Upper lobe of left lung (tissue), 6 donors: ENCODE results near the gene MYT1. TPM values are rescaled to one million over a fixed set of nuclear protein-coding genes. Genes with fewer than 3 reads are reported as not detected.
A peak's percentile ranks its signal among the peaks of the same experiment; 100 is the strongest.

Experiments used
- ATAC-seq, 2 donors: fragments of 200-7000 bp; cut with Tn5 transposase; one replicate each; pipeline ENCODE4 v1.9.1; 2022; ENCODE audit warnings: mild to moderate bottlenecking in 2 of 2, moderate library complexity in 2 of 2; ENCODE audit not compliant: low FRiP score in 2 of 2
- DNase-seq, 2 donors: peaks; one replicate each; pipeline ENCODE4 v3.0.0-alpha.2; 2019 to 2020
- H3K27ac ChIP-seq, 4 donors: fragments of 200-600 bp; sonication (generic); one replicate each; pipeline ENCODE4 v1.5.1; 2016 to 2019
- H3K27me3 ChIP-seq, 4 donors: fragments of 200-600 bp; sonication (generic); one replicate each; pipeline ENCODE4 v1.5.1; 2017 to 2019
- H3K36me3 ChIP-seq, 4 donors: fragments of 200-600 bp; sonication (generic); one replicate each; pipeline ENCODE4 v1.5.1; 2016 to 2019
- H3K4me1 ChIP-seq, 4 donors: fragments of 200-600 bp; sonication (generic); one replicate each; pipeline ENCODE4 v1.5.1; 2018 to 2019
- H3K4me3 ChIP-seq, 4 donors: fragments of 200-600 bp; sonication (generic); one replicate each; pipeline ENCODE4 v1.5.1; 2017 to 2019; ENCODE audit warnings: mild to moderate bottlenecking in 2 of 4, moderate library complexity in 1 of 4
- H3K9me3 ChIP-seq, 4 donors: fragments of 200-600 bp; sonication (generic); one replicate each; pipeline ENCODE4 v1.5.1; 2018 to 2019
- CTCF ChIP-seq, 6 experiments: fragments of 450-650 bp in 4 of 6; fragments of 200-600 bp in 2 of 6; sonication (generic) in 2 of 6; IDR thresholded peaks; one replicate each; pipeline ENCODE4 v1.5.1; 2016 to 2019; ENCODE audit warnings: antibody characterized with exemption in 6 of 6
- EP300 ChIP-seq, 4 donors: sonication (generic); formaldehyde crosslinking; IDR thresholded peaks; one replicate each; pipeline ENCODE4 v1.5.1; 2017; ENCODE audit warnings: antibody characterized with exemption in 4 of 4, control low read depth in 2 of 4
- POLR2A ChIP-seq, 4 donors: fragments of 450-650 bp; IDR thresholded peaks; one replicate each; pipeline ENCODE4 v1.5.1; 2016 to 2017; ENCODE audit warnings: antibody characterized with exemption in 4 of 4, mild to moderate bottlenecking in 2 of 4
- POLR2AphosphoS5 ChIP-seq, 2 donors: sonication (generic); formaldehyde crosslinking; IDR thresholded peaks; one replicate each; pipeline ENCODE4 v1.5.1; 2017; ENCODE audit warnings: antibody characterized with exemption in 2 of 2
- WGBS, 2 donors: methylation state at CpG; one replicate each; pipeline ENCODE4 v1.1.5; 2017 to 2018; 5-methylcytosine and 5-hydroxymethylcytosine counted together
- total RNA-seq, 6 donors: library from RNA; depleted of rRNA in 4 of 6; stranded (reverse); fragments of >200 nt in 4 of 6; gene quantifications; one replicate each; pipeline versions ENCODE4 v1.1.0 to v1.2.1, GENCODE V29; 2016 to 2021
- donor health status: DM: no; HTN: no; CAD: no; lungs with moderate emphysema.
- donor health status: DM: no; HTN: yes; CAD: no; lungs with severe emphysema.

MYT1 gene
- total RNA-seq, 6 donors from 2014 or later = 0.09 to 3.1 TPM; not detected in 4

- Histone ChIP-seq H3K9me3 (no peaks in the 10 kb centered on the region), H3K27ac (no peak overlapping the region), H3K27me3 (peaks cover 0 to 32% (median 5%) of the 10 kb centered on the region in 4 donors), H3K4me1 (no peaks in the 10 kb centered on the region), H3K36me3 (no peaks in the 10 kb centered on the region), H3K4me3 (no peak overlapping the region)
- peak in 1 of 2 donors; percentile 41 for DNase-seq
- TF ChIP-seq CTCF (IDR thresholded peaks at IDR 0.05) (no peak), EP300 (IDR thresholded peaks at IDR 0.05) (no peak), POLR2A (IDR thresholded peaks at IDR 0.05) (no peak), POLR2AphosphoS5 (IDR thresholded peaks at IDR 0.05) (no peak)
- 25 to 28% methylated on average over 24 to 33 of the region's 33 CpGs for WGBS, 2 donors
- ATAC-seq = peak in 1 of 2 donors; percentile 73
Measured at GRCh38 chr20:64161356-64162238, 2.7 kb upstream of the MYT1 start.

DNA sequence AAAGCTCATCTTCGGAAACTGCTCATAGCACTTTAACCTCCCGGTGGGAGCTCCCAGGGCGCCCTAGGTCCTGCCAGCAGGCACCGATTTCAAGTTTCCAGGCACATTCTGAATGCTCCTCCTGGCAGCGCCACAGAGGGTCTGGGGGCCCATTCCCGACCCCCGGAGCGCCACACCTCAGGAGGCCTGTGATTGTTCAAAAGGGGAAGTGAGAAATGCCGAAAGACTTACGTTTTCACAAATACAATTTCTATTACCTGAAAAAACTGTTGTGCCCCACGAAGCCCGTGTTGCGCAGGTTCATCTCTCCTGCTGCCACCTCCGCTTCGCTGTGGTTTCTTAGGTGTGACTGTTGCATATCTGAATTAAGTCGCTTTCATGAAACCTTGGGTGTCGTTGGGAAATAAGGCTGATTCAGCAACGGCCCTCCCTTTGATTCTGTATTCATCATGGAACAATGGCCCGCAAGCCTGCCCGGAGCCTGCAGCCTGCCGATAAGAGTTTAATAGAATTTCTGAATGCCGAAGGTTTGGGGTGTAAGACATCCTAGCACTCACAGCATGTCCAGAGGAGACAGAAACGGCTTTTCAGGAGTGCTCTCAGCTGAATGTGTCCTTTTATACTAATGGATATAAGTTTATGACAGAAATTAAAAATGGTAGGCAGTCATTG lies 1.9 kb upstream of the MYT1 start:
- WGBS, 2 donors = 50 to 57% methylated on average over 23 of the region's 23 CpGs
- no peak overlapping the region for H3K4me3 ChIP-seq

DNA sequence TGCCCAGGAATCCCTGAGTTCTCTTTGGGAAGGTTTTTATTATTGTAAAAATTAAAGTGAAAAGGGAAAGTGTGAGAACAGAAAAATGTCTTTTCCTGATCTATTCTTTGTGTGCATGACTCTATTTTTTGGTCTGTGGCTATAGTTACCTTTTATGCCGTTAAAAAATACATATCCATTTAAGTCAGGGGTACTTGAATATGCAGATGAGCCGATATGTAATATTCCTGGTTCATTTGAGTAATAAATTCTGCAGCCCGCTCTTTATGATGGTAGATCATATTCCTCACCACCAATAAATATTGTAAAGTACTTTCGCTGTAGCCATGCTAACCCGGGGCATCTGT lies 503 bp upstream of the MYT1 start:
- 87% methylated on average over 5 of the region's 5 CpGs for WGBS, 2 donors
- Histone ChIP-seq H3K9me3 (no peaks in the 10 kb centered on the region), H3K4me3 (no peak overlapping the region), H3K27ac (no peak overlapping the region), H3K27me3 (peaks cover 0 to 32% (median 5%) of the 10 kb centered on the region in 4 donors), H3K4me1 (no peaks in the 10 kb centered on the region), H3K36me3 (no peaks in the 10 kb centered on the region)
- DNase-seq = no peak
- no peak for TF ChIP-seq EP300 (IDR thresholded peaks at IDR 0.05)
- no peak for ATAC-seq

More for the DNA sequence above, 1.9 kb upstream of the MYT1 start:
- TF ChIP-seq CTCF (IDR thresholded peaks at IDR 0.05) (no peak), POLR2AphosphoS5 (IDR thresholded peaks at IDR 0.05) (no peak), EP300 (IDR thresholded peaks at IDR 0.05) (no peak), POLR2A (IDR thresholded peaks at IDR 0.05) (no peak)
- DNase-seq (no peak), ATAC-seq (no peak)
- Histone ChIP-seq H3K4me1 (no peaks in the 10 kb centered on the region), H3K9me3 (no peaks in the 10 kb centered on the region), H3K36me3 (no peaks in the 10 kb centered on the region), H3K27me3 (peaks cover 0 to 32% (median 5%) of the 10 kb centered on the region in 4 donors), H3K27ac (no peak overlapping the region)

DNA sequence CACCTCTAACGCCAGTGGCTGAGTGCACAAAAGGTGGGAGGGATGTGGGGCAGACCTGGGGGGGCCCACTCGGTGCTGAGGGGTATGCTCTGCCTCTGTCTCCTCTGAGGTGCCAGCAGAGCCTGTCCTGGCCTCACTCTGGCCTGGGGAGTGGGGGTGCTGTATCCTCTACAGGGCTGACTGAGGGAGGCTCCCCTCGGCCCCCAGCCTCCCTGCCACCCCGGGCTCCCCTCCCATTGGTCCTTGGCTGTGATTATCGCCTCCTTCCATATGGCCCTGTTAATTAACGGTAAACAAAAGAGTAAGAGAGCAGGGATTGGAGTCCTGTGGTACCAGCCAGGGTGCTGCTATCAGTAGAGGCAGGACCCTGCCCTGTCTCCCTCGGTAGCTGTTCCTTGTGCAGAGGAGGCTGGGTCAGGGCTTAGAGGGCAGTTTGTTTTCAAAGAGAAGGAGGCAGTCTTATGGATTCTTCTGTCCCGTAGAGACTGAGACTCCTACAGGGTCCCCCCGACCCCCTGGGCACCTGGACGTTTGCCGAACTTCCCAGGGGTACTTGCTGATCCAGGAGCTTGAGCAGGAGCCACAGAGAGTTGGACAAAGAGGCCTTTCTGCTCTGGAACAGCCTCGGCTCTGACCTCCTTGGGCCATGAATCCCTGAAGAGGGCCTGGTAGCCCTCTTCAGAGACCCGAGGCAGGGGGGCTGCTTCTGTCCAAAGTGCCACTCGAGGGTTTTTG lies 1.8 kb downstream of the MYT1 start:
- no peaks in the 10 kb centered on the region for H3K9me3 ChIP-seq
- H3K36me3 ChIP-seq = no peaks in the 10 kb centered on the region
- WGBS, 2 donors = 67 to 68% methylated on average over 7 to 14 of the region's 14 CpGs
- no peak overlapping the region for H3K4me3 ChIP-seq
- H3K4me1 ChIP-seq = no peaks in the 10 kb centered on the region
- TF ChIP-seq CTCF (IDR thresholded peaks at IDR 0.05) (no peak), EP300 (IDR thresholded peaks at IDR 0.05) (no peak), POLR2AphosphoS5 (IDR thresholded peaks at IDR 0.05) (no peak), POLR2A (IDR thresholded peaks at IDR 0.05) (no peak)
- no peak for ATAC-seq
- no peak overlapping the region for H3K27ac ChIP-seq
- H3K27me3 ChIP-seq = peaks cover 0 to 16% (median 3%) of the 10 kb centered on the region in 4 donors
- no peak for DNase-seq
